ENCODE data around the gene CFLAR. TPM values are rescaled to one million over a fixed set of nuclear protein-coding genes. Genes with fewer than 3 reads are reported as not detected.

Gene CFLAR
- total RNA-seq, 1 experiment from 2014 or later: 7.6 TPM

GRCh38 chr2:201197781-201198180, 81.8 kb downstream of the CFLAR start:
- WGBS (ENCODE audit: extremely low coverage, insufficient read length, low lambda C conversion rate): no CpG with 5 or more reads among the region's 4 CpGs
- no peak overlapping the region for H2BK20ac ChIP-seq (ENCODE audit: low read depth, low read length, poor library complexity, severe bottlenecking)
- no peaks in the 10 kb centered on the region for H3K79me2 ChIP-seq (ENCODE audit: insufficient read depth, low read length)

More at GRCh38 chr2:201197781-201198180, 81.8 kb downstream of the CFLAR start:
- H2BK15ac ChIP-seq (ENCODE audit: low read depth, low read length): no peak overlapping the region
- H3K4me1 ChIP-seq (ENCODE audit: insufficient read depth, low read length): no peaks in the 10 kb centered on the region
- no peaks in the 10 kb centered on the region for H3K9me3 ChIP-seq (ENCODE audit: control insufficient read depth, low read depth, low read length)
- no peak overlapping the region for H4K91ac ChIP-seq (ENCODE audit: insufficient read length, low read depth, low read length)
- H3K9ac ChIP-seq (ENCODE audit: extremely low read depth, insufficient read length, low read length): no peak overlapping the region
- no peak overlapping the region for H3K18ac ChIP-seq (ENCODE audit: insufficient read length, low read depth, low read length)
- no peak overlapping the region for H3K4me3 Mint-ChIP-seq
- no peaks in the 10 kb centered on the region for H4K20me1 ChIP-seq (ENCODE audit: control insufficient read depth, insufficient read depth, insufficient read length)
- H4K5ac ChIP-seq (ENCODE audit: insufficient read length, low read depth, low read length): no peak overlapping the region
- H2AFZ ChIP-seq (ENCODE audit: low read length): no peak overlapping the region
- no peaks in the 10 kb centered on the region for H3K79me1 ChIP-seq (ENCODE audit: insufficient read depth, low read depth, low read length, poor library complexity, severe bottlenecking)
- no peak for DNase-seq
- no peak overlapping the region for H3K23ac ChIP-seq (ENCODE audit: insufficient read length, low read depth, low read length)
- H4K8ac ChIP-seq (replicated peaks; ENCODE audit: insufficient read length, low read depth, low read length): no peak overlapping the region
- peak overlapping the region in 1 of 3 experiments; percentile 40; a peak in 1 of 7 replicates for H3K27ac Mint-ChIP-seq
- no peak overlapping the region for H3K56ac ChIP-seq (ENCODE audit: insufficient read length, low read depth, low read length)
- no peak overlapping the region for H3K4me2 ChIP-seq (ENCODE audit: insufficient read depth, insufficient read length, low read length)
- H3K27me3 Mint-ChIP-seq (ENCODE audit: low read depth): no peaks in the 10 kb centered on the region
- H2BK120ac ChIP-seq (ENCODE audit: low read depth, low read length, poor library complexity, severe bottlenecking): no peak overlapping the region
- H3T11ph ChIP-seq (ENCODE audit: low read length): no peak overlapping the region
- H3K9me3 Mint-ChIP-seq: no peaks in the 10 kb centered on the region
- peaks cover 4 to 6% of the 10 kb centered on the region in 2 experiments; a peak in 3 of 4 replicates for H3K4me1 Mint-ChIP-seq
- no peak overlapping the region for H2AK5ac ChIP-seq (ENCODE audit: insufficient read length, low read length)
- H3K23me2 ChIP-seq (ENCODE audit: insufficient read length, low read depth, low read length, poor library complexity, severe bottlenecking): no peaks in the 10 kb centered on the region
- TF ChIP-seq, protein P1, sequence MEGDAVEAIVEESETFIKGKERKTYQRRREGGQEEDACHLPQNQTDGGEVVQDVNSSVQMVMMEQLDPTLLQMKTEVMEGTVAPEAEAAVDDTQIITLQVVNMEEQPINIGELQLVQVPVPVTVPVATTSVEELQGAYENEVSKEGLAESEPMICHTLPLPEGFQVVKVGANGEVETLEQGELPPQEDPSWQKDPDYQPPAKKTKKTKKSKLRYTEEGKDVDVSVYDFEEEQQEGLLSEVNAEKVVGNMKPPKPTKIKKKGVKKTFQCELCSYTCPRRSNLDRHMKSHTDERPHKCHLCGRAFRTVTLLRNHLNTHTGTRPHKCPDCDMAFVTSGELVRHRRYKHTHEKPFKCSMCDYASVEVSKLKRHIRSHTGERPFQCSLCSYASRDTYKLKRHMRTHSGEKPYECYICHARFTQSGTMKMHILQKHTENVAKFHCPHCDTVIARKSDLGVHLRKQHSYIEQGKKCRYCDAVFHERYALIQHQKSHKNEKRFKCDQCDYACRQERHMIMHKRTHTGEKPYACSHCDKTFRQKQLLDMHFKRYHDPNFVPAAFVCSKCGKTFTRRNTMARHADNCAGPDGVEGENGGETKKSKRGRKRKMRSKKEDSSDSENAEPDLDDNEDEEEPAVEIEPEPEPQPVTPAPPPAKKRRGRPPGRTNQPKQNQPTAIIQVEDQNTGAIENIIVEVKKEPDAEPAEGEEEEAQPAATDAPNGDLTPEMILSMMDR (conservative IDR thresholded peaks at IDR 0.05): no peak
- no peak overlapping the region for H3K14ac ChIP-seq (ENCODE audit: insufficient read depth, low read length)
- no peaks in the 10 kb centered on the region for H3K27me3 ChIP-seq (ENCODE audit: insufficient read depth, low read length)
- no peak overlapping the region for H2BK12ac ChIP-seq (ENCODE audit: insufficient read length, low read depth, low read length)
- no peak overlapping the region for H3K27ac ChIP-seq (ENCODE audit: insufficient read length, low read depth, low read length)
- H3K4ac ChIP-seq (ENCODE audit: low read depth, low read length): no peak overlapping the region
- peaks cover 0 to 8% (median 0%) of the 10 kb centered on the region in 3 experiments; a peak in 4 of 7 replicates for H3K36me3 Mint-ChIP-seq (ENCODE audit: insufficient read depth in 1 of 3, low read depth in 3 of 3)
- H2BK5ac ChIP-seq (ENCODE audit: insufficient read length, low read length): no peak overlapping the region

All from H9 (cell line).